GM23338 (cell line): ENCODE measurements around the gene SFT2D2. TPM values are rescaled to one million over a fixed set of nuclear protein-coding genes. Genes with fewer than 3 reads are reported as not detected.

Source experiments
- CREB1 ChIP-seq: fragments of 250-450 bp; sonication (Bioruptor Pico); IDR thresholded peaks from 2 replicates; pipeline ENCODE4 v1.5.0; 2020; ENCODE audit warnings: low read depth, mild to moderate bottlenecking, moderate library complexity
- EZH2 ChIP-seq: fragments of 200-600 bp; sonication (generic); IDR thresholded peaks from one replicate; pipeline ENCODE4 v1.8.0; 2017; ENCODE audit warnings: antibody characterized with exemption, mild to moderate bottlenecking, low read depth; ENCODE audit not compliant: unreplicated experiment
- JUNB ChIP-seq: IDR thresholded peaks from one replicate; pipeline ENCODE4 v1.6.1; 2016; ENCODE audit warnings: antibody characterized with exemption; ENCODE audit not compliant: unreplicated experiment
- NANOG ChIP-seq: IDR thresholded peaks from 2 replicates; pipeline ENCODE4 v1.6.1; 2016; ENCODE audit warnings: antibody characterized with exemption, borderline replicate concordance
- POLR2AphosphoS5 ChIP-seq: IDR thresholded peaks from 2 replicates; pipeline ENCODE4 v1.6.1; 2016; ENCODE audit warnings: antibody characterized with exemption, low read depth
- REST ChIP-seq: IDR thresholded peaks from one replicate; pipeline ENCODE4 v1.6.1; 2018; ENCODE audit warnings: antibody characterized with exemption; ENCODE audit not compliant: unreplicated experiment
- STAT1 ChIP-seq: IDR thresholded peaks from one replicate; pipeline ENCODE4 v1.6.1; 2016; ENCODE audit warnings: antibody characterized with exemption; ENCODE audit not compliant: unreplicated experiment
- polyA plus RNA-seq: library from polyadenylated mRNA; unstranded; fragments of >200 nt; fragmentation: Nextera tagmentation; extraction: Ambion mirVana; gene quantifications from 2 replicates; pipeline ENCODE4 v1.2.1, GENCODE V29; 2016
- total RNA-seq: library from RNA; depleted of rRNA; stranded (reverse); fragments of >200 nt; shearing (Covaris generic); gene quantifications from 2 replicates; pipeline ENCODE4 v1.2.3, GENCODE V29; 2014
- TF ChIP-seq, protein P1 (sequence below): fragments of 250-450 bp; sonication (Bioruptor Pico); IDR thresholded peaks from 2 replicates; pipeline ENCODE4 v1.5.0; 2020; ENCODE audit warnings: mild to moderate bottlenecking, moderate library complexity
- TF ChIP-seq, protein P2 (sequence below), 2 experiments: fragments of 200-600 bp in 1 of 2; sonication (generic) in 1 of 2; conservative IDR thresholded peaks; 2 replicates each; pipeline versions ENCODE4 v1.5.1 to v1.6.1; 2016 to 2017; ENCODE audit warnings: antibody characterized with exemption in 2 of 2, low read depth in 2 of 2, mild to moderate bottlenecking in 2 of 2, moderate library complexity in 1 of 2
- TF ChIP-seq, protein P3 (sequence below): IDR thresholded peaks from 2 replicates; pipeline ENCODE4 v1.6.1; 2016; ENCODE audit warnings: antibody characterized with exemption

SFT2D2 gene
- total and polyA plus RNA-seq, 2 experiments from 2014 or later, result 7.6 to 27.2 TPM

DNA sequence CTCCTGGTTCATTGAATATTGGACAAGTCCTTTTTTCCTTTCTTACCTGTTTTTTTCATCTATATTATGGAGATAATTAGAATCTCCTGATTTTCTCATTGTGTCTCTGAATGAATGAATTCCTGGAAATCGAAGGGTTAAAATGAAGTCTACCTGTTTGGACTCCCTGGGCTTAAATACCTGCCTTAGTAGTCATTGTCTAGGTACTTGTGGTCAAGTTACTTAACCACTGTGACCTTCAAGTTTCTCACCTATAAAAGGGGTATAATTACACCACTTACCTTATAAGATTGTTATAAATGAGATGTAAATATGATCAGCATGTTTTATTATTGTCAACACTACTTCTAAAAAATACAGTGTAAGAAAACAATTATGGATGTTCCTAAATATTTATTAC lies 45.8 kb downstream of the SFT2D2 start (continued):
- TF ChIP-seq, protein P1, sequence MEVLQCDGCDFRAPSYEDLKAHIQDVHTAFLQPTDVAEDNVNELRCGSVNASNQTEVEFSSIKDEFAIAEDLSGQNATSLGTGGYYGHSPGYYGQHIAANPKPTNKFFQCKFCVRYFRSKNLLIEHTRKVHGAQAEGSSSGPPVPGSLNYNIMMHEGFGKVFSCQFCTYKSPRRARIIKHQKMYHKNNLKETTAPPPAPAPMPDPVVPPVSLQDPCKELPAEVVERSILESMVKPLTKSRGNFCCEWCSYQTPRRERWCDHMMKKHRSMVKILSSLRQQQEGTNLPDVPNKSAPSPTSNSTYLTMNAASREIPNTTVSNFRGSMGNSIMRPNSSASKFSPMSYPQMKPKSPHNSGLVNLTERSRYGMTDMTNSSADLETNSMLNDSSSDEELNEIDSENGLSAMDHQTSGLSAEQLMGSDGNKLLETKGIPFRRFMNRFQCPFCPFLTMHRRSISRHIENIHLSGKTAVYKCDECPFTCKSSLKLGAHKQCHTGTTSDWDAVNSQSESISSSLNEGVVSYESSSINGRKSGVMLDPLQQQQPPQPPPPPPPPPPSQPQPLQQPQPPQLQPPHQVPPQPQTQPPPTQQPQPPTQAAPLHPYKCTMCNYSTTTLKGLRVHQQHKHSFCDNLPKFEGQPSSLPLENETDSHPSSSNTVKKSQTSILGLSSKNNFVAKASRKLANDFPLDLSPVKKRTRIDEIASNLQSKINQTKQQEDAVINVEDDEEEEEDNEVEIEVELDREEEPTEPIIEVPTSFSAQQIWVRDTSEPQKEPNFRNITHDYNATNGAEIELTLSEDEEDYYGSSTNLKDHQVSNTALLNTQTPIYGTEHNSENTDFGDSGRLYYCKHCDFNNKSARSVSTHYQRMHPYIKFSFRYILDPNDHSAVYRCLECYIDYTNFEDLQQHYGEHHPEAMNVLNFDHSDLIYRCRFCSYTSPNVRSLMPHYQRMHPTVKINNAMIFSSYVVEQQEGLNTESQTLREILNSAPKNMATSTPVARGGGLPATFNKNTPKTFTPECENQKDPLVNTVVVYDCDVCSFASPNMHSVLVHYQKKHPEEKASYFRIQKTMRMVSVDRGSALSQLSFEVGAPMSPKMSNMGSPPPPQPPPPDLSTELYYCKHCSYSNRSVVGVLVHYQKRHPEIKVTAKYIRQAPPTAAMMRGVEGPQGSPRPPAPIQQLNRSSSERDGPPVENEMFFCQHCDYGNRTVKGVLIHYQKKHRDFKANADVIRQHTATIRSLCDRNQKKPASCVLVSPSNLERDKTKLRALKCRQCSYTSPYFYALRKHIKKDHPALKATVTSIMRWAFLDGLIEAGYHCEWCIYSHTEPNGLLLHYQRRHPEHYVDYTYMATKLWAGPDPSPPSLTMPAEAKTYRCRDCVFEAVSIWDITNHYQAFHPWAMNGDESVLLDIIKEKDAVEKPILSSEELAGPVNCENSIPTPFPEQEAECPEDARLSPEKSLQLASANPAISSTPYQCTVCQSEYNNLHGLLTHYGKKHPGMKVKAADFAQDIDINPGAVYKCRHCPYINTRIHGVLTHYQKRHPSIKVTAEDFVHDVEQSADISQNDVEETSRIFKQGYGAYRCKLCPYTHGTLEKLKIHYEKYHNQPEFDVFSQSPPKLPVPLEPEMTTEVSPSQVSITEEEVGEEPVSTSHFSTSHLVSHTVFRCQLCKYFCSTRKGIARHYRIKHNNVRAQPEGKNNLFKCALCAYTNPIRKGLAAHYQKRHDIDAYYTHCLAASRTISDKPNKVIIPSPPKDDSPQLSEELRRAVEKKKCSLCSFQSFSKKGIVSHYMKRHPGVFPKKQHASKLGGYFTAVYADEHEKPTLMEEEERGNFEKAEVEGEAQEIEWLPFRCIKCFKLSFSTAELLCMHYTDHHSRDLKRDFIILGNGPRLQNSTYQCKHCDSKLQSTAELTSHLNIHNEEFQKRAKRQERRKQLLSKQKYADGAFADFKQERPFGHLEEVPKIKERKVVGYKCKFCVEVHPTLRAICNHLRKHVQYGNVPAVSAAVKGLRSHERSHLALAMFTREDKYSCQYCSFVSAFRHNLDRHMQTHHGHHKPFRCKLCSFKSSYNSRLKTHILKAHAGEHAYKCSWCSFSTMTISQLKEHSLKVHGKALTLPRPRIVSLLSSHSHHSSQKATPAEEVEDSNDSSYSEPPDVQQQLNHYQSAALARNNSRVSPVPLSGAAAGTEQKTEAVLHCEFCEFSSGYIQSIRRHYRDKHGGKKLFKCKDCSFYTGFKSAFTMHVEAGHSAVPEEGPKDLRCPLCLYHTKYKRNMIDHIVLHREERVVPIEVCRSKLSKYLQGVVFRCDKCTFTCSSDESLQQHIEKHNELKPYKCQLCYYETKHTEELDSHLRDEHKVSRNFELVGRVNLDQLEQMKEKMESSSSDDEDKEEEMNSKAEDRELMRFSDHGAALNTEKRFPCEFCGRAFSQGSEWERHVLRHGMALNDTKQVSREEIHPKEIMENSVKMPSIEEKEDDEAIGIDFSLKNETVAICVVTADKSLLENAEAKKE, result no peak
- no peak for TF ChIP-seq STAT1
- no peak for TF ChIP-seq JUNB
- TF ChIP-seq, protein P2, sequence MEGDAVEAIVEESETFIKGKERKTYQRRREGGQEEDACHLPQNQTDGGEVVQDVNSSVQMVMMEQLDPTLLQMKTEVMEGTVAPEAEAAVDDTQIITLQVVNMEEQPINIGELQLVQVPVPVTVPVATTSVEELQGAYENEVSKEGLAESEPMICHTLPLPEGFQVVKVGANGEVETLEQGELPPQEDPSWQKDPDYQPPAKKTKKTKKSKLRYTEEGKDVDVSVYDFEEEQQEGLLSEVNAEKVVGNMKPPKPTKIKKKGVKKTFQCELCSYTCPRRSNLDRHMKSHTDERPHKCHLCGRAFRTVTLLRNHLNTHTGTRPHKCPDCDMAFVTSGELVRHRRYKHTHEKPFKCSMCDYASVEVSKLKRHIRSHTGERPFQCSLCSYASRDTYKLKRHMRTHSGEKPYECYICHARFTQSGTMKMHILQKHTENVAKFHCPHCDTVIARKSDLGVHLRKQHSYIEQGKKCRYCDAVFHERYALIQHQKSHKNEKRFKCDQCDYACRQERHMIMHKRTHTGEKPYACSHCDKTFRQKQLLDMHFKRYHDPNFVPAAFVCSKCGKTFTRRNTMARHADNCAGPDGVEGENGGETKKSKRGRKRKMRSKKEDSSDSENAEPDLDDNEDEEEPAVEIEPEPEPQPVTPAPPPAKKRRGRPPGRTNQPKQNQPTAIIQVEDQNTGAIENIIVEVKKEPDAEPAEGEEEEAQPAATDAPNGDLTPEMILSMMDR (conservative IDR thresholded peaks at IDR 0.05; ENCODE audit: low read depth in 2 of 2), result no peak
- no peak for TF ChIP-seq POLR2AphosphoS5
- TF ChIP-seq, protein P3, sequence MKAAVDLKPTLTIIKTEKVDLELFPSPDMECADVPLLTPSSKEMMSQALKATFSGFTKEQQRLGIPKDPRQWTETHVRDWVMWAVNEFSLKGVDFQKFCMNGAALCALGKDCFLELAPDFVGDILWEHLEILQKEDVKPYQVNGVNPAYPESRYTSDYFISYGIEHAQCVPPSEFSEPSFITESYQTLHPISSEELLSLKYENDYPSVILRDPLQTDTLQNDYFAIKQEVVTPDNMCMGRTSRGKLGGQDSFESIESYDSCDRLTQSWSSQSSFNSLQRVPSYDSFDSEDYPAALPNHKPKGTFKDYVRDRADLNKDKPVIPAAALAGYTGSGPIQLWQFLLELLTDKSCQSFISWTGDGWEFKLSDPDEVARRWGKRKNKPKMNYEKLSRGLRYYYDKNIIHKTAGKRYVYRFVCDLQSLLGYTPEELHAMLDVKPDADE, result no peak
- no peak for TF ChIP-seq REST
- TF ChIP-seq CREB1 (CRISPR knock-in tag), result no peak
- no peak for TF ChIP-seq NANOG
- no peak for TF ChIP-seq EZH2
